ENCODE measurements around the gene B4GALT3.

DNA sequence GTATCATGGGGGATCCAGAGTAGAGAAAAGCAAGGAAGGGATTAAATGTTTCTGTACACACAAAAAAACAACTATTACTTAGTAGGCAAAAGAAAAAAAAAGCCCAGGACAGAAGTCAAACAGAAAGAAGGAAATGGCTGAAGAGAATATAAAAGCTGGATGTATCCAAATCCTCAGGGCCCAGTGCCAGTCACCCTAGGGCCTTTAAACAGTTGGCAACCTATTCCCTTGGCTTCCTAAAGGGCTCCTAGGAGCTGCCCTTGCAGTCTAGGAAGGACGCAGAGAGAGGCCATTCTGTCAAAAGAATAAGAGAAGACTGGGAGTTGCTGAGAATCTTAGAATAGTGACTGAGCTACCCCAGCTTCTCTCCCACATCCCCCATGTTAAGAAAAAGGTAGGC, 5.0 kb downstream of the B4GALT3 start:
- TF ChIP-seq CTCF (IDR thresholded peaks at IDR 0.05) (no peak), POLR2A (IDR thresholded peaks at IDR 0.05) (no peak)

Data from heart left ventricle (tissue), 13 donors.